ENCODE data around the gene PIEZO1. TPM values are rescaled to one million over a fixed set of nuclear protein-coding genes. Genes with fewer than 3 reads are reported as not detected.

The PIEZO1 gene
- total and polyA plus RNA-seq, 7 experiments from 2014 or later, result 3.6 to 237 (median 111) TPM

GRCh38 chr16:88703486-88704309 is 81.3 kb downstream of the PIEZO1 start:
- H3K27ac ChIP-seq (ENCODE audit: low read depth, low read length), result peak overlapping the region; percentile 88
- H3K9me3 Mint-ChIP-seq, result no peaks in the 10 kb centered on the region
- peak overlapping the region; percentile 56 for H3K4me3 ChIP-seq (ENCODE audit: low read length)
- DNase-seq (peak in 8 of 9 donors; percentile 49 to 73 (median 66)), ATAC-seq (peak; percentile 11)
- no peaks in the 10 kb centered on the region for H3K27me3 Mint-ChIP-seq
- H3K36me3 ChIP-seq (ENCODE audit: control insufficient read depth in 2 of 3, insufficient read depth in 3 of 3, low read length in 3 of 3), result peaks cover 0 to 17% (median 0%) of the 10 kb centered on the region in 3 experiments
- H3K4me1 Mint-ChIP-seq, result peaks cover 39 to 64% (median 44%) of the 10 kb centered on the region in 7 donors
- H3K27ac Mint-ChIP-seq, result peak overlapping the region; percentile 85 to 98 (median 97)
- H3K9me3 ChIP-seq (ENCODE audit: control insufficient read depth in 2 of 3, low read length in 3 of 3), result no peaks in the 10 kb centered on the region
- H3K4me3 Mint-ChIP-seq, result peak overlapping the region; percentile 78 to 98 (median 94)
- H3K36me3 Mint-ChIP-seq, result peaks cover 0 to 21% (median 0%) of the 10 kb centered on the region in 5 donors
- POLR2A ChIA-PET, result interaction anchor here (0.7 to 7.0 kb wide), 14 partner anchors 14 to 154 kb away, joined by 3 to 134 read pairs (median 4); partner anchors contain the start of genes APRT, GALNS, MVD and SNAI3
- CTCF ChIA-PET, result interaction anchor here (0.8 to 1.8 kb wide), 2 partner anchors 33 to 54 kb away, joined by 4 to 8 read pairs; no protein-coding TSS in a partner anchor
- intact Hi-C loops (cut with micrococcal nuclease), result loop anchor here (1.0 to 10.0 kb wide), 7 partner anchors 34 to 1021 kb away; partner anchors contain the start of genes BANP (in 2 of the 2), CYBA (in 1 of the 2), GALNS (in 1 of the 2) and IL17C (in 1 of the 2)
- no peaks in the 10 kb centered on the region for H3K27me3 ChIP-seq (ENCODE audit: control insufficient read depth in 2 of 2, insufficient read depth in 2 of 2, low read length in 2 of 2)
- peaks cover 41 to 59% of the 10 kb centered on the region in 2 donors for H3K4me1 ChIP-seq (ENCODE audit: control insufficient read depth in 2 of 2, insufficient read depth in 2 of 2, low read length in 2 of 2)

- intact Hi-C loops (cut with micrococcal nuclease), result loop anchor here (1.0 to 10.0 kb wide), 7 partner anchors 35 to 1022 kb away; partner anchors contain the start of genes BANP (in 2 of the 2), CYBA (in 1 of the 2), GALNS (in 1 of the 2) and IL17C (in 1 of the 2)
- Histone ChIP-seq H3K27me3 (ENCODE audit: control insufficient read depth in 2 of 2, insufficient read depth in 2 of 2, low read length in 2 of 2) (no peaks in the 10 kb centered on the region), H3K27ac (ENCODE audit: low read depth, low read length) (peak overlapping the region; percentile 88), H3K9me3 (ENCODE audit: control insufficient read depth in 2 of 3, low read length in 3 of 3) (no peaks in the 10 kb centered on the region), H3K4me1 (ENCODE audit: control insufficient read depth in 2 of 2, insufficient read depth in 2 of 2, low read length in 2 of 2) (peaks cover 41 to 67% of the 10 kb centered on the region in 2 donors), H3K4me3 (ENCODE audit: low read length) (peak overlapping the region; percentile 56), H3K36me3 (ENCODE audit: control insufficient read depth in 2 of 3, insufficient read depth in 3 of 3, low read length in 3 of 3) (peaks cover 0 to 28% (median 6%) of the 10 kb centered on the region in 3 experiments)
- Mint-ChIP-seq H3K27me3 (no peaks in the 10 kb centered on the region), H3K36me3 (peaks cover 0 to 29% (median 3%) of the 10 kb centered on the region in 5 donors), H3K27ac (peak overlapping the region; percentile 85 to 98 (median 97)), H3K4me1 (peaks cover 44 to 70% (median 51%) of the 10 kb centered on the region in 7 donors), H3K9me3 (no peaks in the 10 kb centered on the region), H3K4me3 (peak overlapping the region; percentile 78 to 98 (median 94))
- DNase-seq, result peak in 2 of 9 donors; percentile 24 to 33
- CTCF ChIA-PET, result interaction anchor here (0.8 to 2.5 kb wide), 4 partner anchors 10 to 53 kb away, joined by 3 to 10 read pairs (median 4); no protein-coding TSS in a partner anchor
- POLR2A ChIA-PET, result interaction anchor here (0.6 to 7.0 kb wide), 18 partner anchors 13 to 1171 kb away, joined by 3 to 134 read pairs (median 6); partner anchors contain the start of genes CYBA, GALNS, MVD and SNAI3
- no peak for ATAC-seq
These were observed 82.4 kb downstream of the PIEZO1 start for GRCh38 chr16:88702371-88703210.

- CTCF ChIA-PET, result interaction anchor here (0.5 to 2.5 kb wide), 6 partner anchors 9 to 514 kb away, joined by 3 to 17 read pairs (median 4); partner anchors contain the start of gene SNAI3
- no peaks in the 10 kb centered on the region for H3K9me3 Mint-ChIP-seq
- peaks cover 33 to 61% of the 10 kb centered on the region in 2 donors for H3K4me1 ChIP-seq (ENCODE audit: control insufficient read depth in 2 of 2, insufficient read depth in 2 of 2, low read length in 2 of 2)
- intact Hi-C loops (cut with micrococcal nuclease), result loop anchor here (1.0 to 10.0 kb wide), 16 partner anchors 9 to 1023 kb away; partner anchors contain the start of genes BANP (in 2 of the 2), GALNS (in 2 of the 2), MVD (in 2 of the 2) and SNAI3 (in 2 of the 2)
- H3K9me3 ChIP-seq (ENCODE audit: control insufficient read depth in 2 of 3, low read length in 3 of 3), result no peaks in the 10 kb centered on the region
- peak overlapping the region; percentile 78 to 98 (median 94) for H3K4me3 Mint-ChIP-seq
- POLR2A ChIA-PET, result interaction anchor here (0.6 to 7.0 kb wide), 14 partner anchors 13 to 1172 kb away, joined by 3 to 134 read pairs (median 6); partner anchors contain the start of genes CYBA, MVD, SNAI3 and TCF25
- no peaks in the 10 kb centered on the region for H3K27me3 Mint-ChIP-seq
- peak overlapping the region; percentile 85 to 98 (median 97) for H3K27ac Mint-ChIP-seq
- DNase-seq (peak in 1 of 9 donors; percentile 19), ATAC-seq (no peak)
- peaks cover 0 to 31% (median 3%) of the 10 kb centered on the region in 5 donors for H3K36me3 Mint-ChIP-seq
- H3K4me1 Mint-ChIP-seq, result peaks cover 36 to 68% (median 46%) of the 10 kb centered on the region in 7 donors
- H3K4me3 ChIP-seq (ENCODE audit: low read length), result peak overlapping the region; percentile 56
- H3K27me3 ChIP-seq (ENCODE audit: control insufficient read depth in 2 of 2, insufficient read depth in 2 of 2, low read length in 2 of 2), result no peaks in the 10 kb centered on the region
- H3K27ac ChIP-seq (ENCODE audit: low read depth, low read length), result peak overlapping the region; percentile 88
- peaks cover 0 to 36% (median 9%) of the 10 kb centered on the region in 3 experiments for H3K36me3 ChIP-seq (ENCODE audit: control insufficient read depth in 2 of 3, insufficient read depth in 3 of 3, low read length in 3 of 3)
These were observed 83.2 kb downstream of the PIEZO1 start for GRCh38 chr16:88701581-88702370.

GRCh38 chr16:88700636-88701482 is 84.2 kb downstream of the PIEZO1 start:
- Histone ChIP-seq H3K36me3 (ENCODE audit: control insufficient read depth in 2 of 3, insufficient read depth in 3 of 3, low read length in 3 of 3) (peaks cover 0 to 45% (median 9%) of the 10 kb centered on the region in 3 experiments), H3K4me3 (ENCODE audit: low read length) (peak overlapping the region; percentile 56), H3K27ac (ENCODE audit: low read depth, low read length) (peak overlapping the region; percentile 88), H3K4me1 (ENCODE audit: control insufficient read depth in 2 of 2, insufficient read depth in 2 of 2, low read length in 2 of 2) (peaks cover 32 to 60% of the 10 kb centered on the region in 2 donors), H3K27me3 (ENCODE audit: control insufficient read depth in 2 of 2, insufficient read depth in 2 of 2, low read length in 2 of 2) (no peaks in the 10 kb centered on the region), H3K9me3 (ENCODE audit: control insufficient read depth in 2 of 3, low read length in 3 of 3) (no peaks in the 10 kb centered on the region)
- no peaks in the 10 kb centered on the region for H3K27me3 Mint-ChIP-seq
- H3K4me1 Mint-ChIP-seq, result peaks cover 36 to 69% (median 47%) of the 10 kb centered on the region in 7 donors
- H3K36me3 Mint-ChIP-seq, result peaks cover 0 to 31% (median 3%) of the 10 kb centered on the region in 5 donors
- ATAC-seq (peak; percentile 91), DNase-seq (peak; percentile 86 to 96 (median 93))
- H3K4me3 Mint-ChIP-seq, result peak overlapping the region; percentile 78 to 98 (median 94)
- CTCF ChIA-PET, result interaction anchor here (0.6 to 2.5 kb wide), 5 partner anchors 10 to 45 kb away, joined by 3 to 17 read pairs (median 4); partner anchors contain the start of gene SNAI3
- POLR2A ChIA-PET, result interaction anchor here (0.5 to 7.0 kb wide), 20 partner anchors 12 to 1173 kb away, joined by 3 to 134 read pairs (median 6); partner anchors contain the start of genes CYBA, MVD, SNAI3 and TCF25
- H3K9me3 Mint-ChIP-seq, result no peaks in the 10 kb centered on the region
- peak overlapping the region; percentile 85 to 98 (median 97) for H3K27ac Mint-ChIP-seq
- intact Hi-C loops (cut with micrococcal nuclease), result loop anchor here (1.0 to 10.0 kb wide), 16 partner anchors 9 to 1024 kb away; partner anchors contain the start of genes BANP (in 2 of the 2), MVD (in 2 of the 2), SNAI3 (in 2 of the 2) and CYBA (in 1 of the 2)
